ENCODE results near the gene CENPX.

The CENPX gene

DNA sequence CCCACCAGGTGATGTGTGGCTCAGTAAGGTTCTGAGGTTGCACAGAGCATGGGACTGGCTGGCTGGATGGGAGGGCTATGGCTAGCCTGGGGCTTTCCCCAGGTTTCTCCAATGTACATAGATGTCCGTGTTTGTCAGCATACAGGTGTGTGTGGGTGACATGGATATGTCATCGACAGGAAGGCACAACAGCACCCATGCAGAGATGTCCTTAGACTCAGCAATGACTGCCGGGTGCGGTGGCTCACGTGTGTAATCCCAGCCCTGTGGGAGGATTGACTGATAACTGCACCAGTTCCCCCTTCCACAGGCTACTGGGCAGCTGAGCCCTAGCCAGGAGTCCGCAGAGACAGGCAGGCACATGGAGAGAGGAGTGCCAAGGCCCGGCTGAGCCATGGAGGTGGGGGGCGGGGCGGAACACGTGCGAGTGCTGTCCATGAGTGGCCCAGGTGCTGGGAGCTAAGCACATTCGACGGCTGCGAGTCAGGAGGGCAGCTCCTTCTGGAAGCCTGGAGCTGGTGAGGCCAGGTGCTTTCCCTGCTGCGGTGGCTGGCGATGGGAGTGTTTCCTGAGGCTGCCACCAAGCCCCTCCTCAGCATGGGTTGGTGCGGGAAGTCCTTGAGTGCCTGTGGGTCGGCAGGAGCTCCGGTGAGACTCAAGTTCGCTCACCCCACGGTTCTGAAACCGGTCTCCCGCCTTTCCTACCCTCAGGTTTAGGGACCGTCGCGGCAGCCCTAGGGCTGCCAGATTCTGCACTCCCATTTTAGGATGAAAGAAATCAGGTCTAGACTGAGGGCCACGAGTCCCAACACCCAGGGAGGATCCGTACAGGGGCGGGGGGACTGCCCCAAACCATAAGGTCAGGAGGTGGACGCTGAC is 46.1 kb downstream of the CENPX start:
- no peak for DNase-seq

DNA sequence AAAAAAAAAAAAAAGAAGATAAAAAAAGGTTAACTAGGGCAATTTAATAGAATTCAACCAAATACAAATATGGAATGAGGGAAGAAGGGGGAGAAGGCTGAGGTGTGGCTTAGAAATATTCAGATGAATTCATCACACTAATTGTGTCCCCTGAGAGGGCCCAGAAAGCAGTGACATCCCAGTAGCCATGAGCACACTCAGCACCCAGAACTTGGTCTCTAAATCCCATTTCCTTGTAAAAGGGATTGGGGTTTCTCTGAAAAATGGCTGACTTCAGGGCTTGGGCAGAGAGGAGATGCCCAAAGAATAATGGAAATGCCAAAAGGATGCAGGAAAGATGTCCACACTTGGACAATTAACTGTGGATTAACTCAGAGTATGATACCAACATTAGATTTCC is 49.2 kb downstream of the CENPX start:
- no peak for DNase-seq

DNA sequence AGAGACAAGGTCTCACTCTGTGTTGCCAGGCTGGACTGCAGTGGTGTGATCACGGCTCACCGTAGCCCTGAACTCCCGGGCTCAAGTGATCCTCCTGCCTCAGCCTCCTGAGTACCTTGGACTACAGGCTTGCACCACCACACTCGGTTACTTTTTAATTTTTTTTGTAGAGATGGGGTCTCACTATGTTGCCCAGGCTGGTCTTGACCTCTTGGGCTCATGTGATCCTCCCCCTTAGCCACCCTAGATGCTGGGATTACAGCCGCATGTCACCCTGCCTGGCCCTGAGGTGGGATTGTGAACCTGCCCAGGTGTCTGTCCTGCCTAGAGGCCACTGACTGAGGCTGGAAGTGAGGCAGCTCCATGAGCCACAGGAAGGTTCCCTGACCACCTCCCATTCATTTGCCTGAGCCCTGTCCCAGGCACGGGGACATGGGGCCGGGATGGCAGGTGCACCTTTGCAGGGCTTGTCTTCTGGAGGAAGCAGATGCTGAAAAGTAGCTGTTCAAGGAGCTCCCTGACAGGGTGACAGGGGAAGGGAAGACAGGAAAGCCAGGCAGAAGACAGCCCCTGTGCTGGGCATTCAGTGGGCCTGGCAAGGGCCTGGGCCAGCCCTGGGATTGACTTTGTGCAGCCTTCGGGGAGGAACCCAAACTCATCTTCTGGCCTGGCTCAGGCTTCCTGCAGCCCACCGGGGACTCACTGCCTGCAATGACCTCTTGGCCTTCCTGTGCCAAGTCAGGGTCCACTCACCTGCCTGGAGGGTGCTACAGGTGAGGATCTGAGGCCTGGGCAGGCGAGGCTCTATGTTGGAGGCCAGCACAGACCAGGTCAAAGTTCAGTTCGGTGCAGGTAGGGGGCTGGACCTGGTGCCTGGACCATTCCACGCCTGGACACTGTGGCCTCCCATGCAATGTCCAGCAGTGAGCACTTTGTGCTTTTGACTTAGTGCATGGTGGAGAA is 53.5 kb downstream of the CENPX start:
- DNase-seq, result no peak

All from CD4-positive, alpha-beta T cell treated with Interleukin-15 for 1 hour (primary cell).